ENCODE data around the gene KIF26A.

KIF26A gene

GRCh38 chr14:104164041-104164440 is 25.7 kb downstream of the KIF26A start:
- Histone ChIP-seq H3F3A (ENCODE audit: insufficient read depth, low read length) (no peaks in the 10 kb centered on the region), H3K9ac (ENCODE audit: low read length) (no peak overlapping the region), H3K9me3 (replicated peaks; ENCODE audit: insufficient read depth, low read length) (no peaks in the 10 kb centered on the region), H3K4me1 (ENCODE audit: low read length) (no peaks in the 10 kb centered on the region), H2AFZ (ENCODE audit: low read length) (no peak overlapping the region), H3K9me2 (replicated peaks; ENCODE audit: insufficient read depth, low read length) (no peaks in the 10 kb centered on the region), H3K36me3 (replicated peaks; ENCODE audit: insufficient read depth, low read length) (no peaks in the 10 kb centered on the region), H4K20me1 (ENCODE audit: insufficient read depth, low read length) (no peaks in the 10 kb centered on the region), H3K27ac (ENCODE audit: low read length) (no peak overlapping the region), H3K79me2 (ENCODE audit: low read length) (no peaks in the 10 kb centered on the region), H3K27me3 (replicated peaks; ENCODE audit: insufficient read depth, low read length) (peaks cover 4% of the 10 kb centered on the region; the same call in 1 of the 2 replicates), H3K4me2 (ENCODE audit: low read depth, low read length) (no peak overlapping the region), H3K4me3 (ENCODE audit: low read length) (no peak overlapping the region)
- DNase-seq = no peak
- TF ChIP-seq EZH2 (optimal IDR thresholded peaks at IDR 0.05; ENCODE audit: low read depth, low read length) (no peak), CTCF (IDR thresholded peaks at IDR 0.05; ENCODE audit: low read length) (no peak)

- TF ChIP-seq EZH2 (optimal IDR thresholded peaks at IDR 0.05; ENCODE audit: low read depth, low read length) (no peak), CTCF (IDR thresholded peaks at IDR 0.05; ENCODE audit: low read length) (no peak), EZH2phosphoT487 (IDR thresholded peaks at IDR 0.05; ENCODE audit: low read length) (no peak)
- Histone ChIP-seq H3K4me3 (ENCODE audit: low read length) (no peak overlapping the region), H3K9me3 (replicated peaks; ENCODE audit: insufficient read depth, low read length) (no peaks in the 10 kb centered on the region), H4K20me1 (ENCODE audit: insufficient read depth, low read length) (no peaks in the 10 kb centered on the region), H3K27me3 (replicated peaks; ENCODE audit: insufficient read depth, low read length) (peaks cover 4% of the 10 kb centered on the region; the same call in 1 of the 2 replicates), H2AFZ (ENCODE audit: low read length) (no peak overlapping the region), H3K9me2 (replicated peaks; ENCODE audit: insufficient read depth, low read length) (no peaks in the 10 kb centered on the region), H3F3A (ENCODE audit: insufficient read depth, low read length) (no peaks in the 10 kb centered on the region), H3K36me3 (replicated peaks; ENCODE audit: insufficient read depth, low read length) (no peaks in the 10 kb centered on the region), H3K4me2 (ENCODE audit: low read depth, low read length) (no peak overlapping the region), H3K27ac (ENCODE audit: low read length) (no peak overlapping the region), H3K4me1 (ENCODE audit: low read length) (no peaks in the 10 kb centered on the region), H3K79me2 (ENCODE audit: low read length) (no peaks in the 10 kb centered on the region), H3K9ac (ENCODE audit: low read length) (no peak overlapping the region)
- DNase-seq = no peak
Observed at GRCh38 chr14:104164512-104164911, 26.1 kb downstream of the KIF26A start.

GRCh38 chr14:104166698-104167097 is 28.3 kb downstream of the KIF26A start:
- Histone ChIP-seq H3F3A (ENCODE audit: insufficient read depth, low read length) (no peaks in the 10 kb centered on the region), H3K4me1 (ENCODE audit: low read length) (no peaks in the 10 kb centered on the region), H2AFZ (ENCODE audit: low read length) (no peak overlapping the region), H3K79me2 (ENCODE audit: low read length) (no peaks in the 10 kb centered on the region), H3K4me3 (ENCODE audit: low read length) (no peak overlapping the region), H3K36me3 (replicated peaks; ENCODE audit: insufficient read depth, low read length) (no peaks in the 10 kb centered on the region), H3K4me2 (ENCODE audit: low read depth, low read length) (no peak overlapping the region), H3K27me3 (replicated peaks; ENCODE audit: insufficient read depth, low read length) (peaks cover 8% of the 10 kb centered on the region; the same call in 1 of the 2 replicates), H3K9ac (ENCODE audit: low read length) (no peak overlapping the region), H3K9me3 (replicated peaks; ENCODE audit: insufficient read depth, low read length) (no peaks in the 10 kb centered on the region), H3K9me2 (replicated peaks; ENCODE audit: insufficient read depth, low read length) (no peaks in the 10 kb centered on the region), H3K27ac (ENCODE audit: low read length) (no peak overlapping the region), H4K20me1 (ENCODE audit: insufficient read depth, low read length) (no peaks in the 10 kb centered on the region)
- no peak for DNase-seq
- TF ChIP-seq EZH2 (optimal IDR thresholded peaks at IDR 0.05; ENCODE audit: low read depth, low read length) (no peak), CTCF (IDR thresholded peaks at IDR 0.05; ENCODE audit: low read length) (no peak), EZH2phosphoT487 (IDR thresholded peaks at IDR 0.05; ENCODE audit: low read length) (no peak)
